GM12891 (cell line): Measurements from ENCODE around the gene KLRC4.
A peak's percentile ranks its signal among the peaks of the same experiment; 100 is the strongest.
"Not testable (repeated sequence)": the region's sequence is repeated elsewhere in the genome, so short reads cannot be mapped to it uniquely, and the experiment has no call there.

Source experiments
- DNase-seq: peaks from one replicate; pipeline ENCODE4 v3.0.0; 2011; ENCODE audit warnings: low spot score; ENCODE audit not compliant: insufficient read length
- FAIRE-seq: peaks from 2 replicates; lab custom pipeline; 2011; peaks lifted over from hg19 to GRCh38; lab: Jason Lieb, UNC
- PAX5 ChIP-seq: IDR thresholded peaks from 2 replicates; pipeline ENCODE4 v1.6.1; 2011; ENCODE audit warnings: low read length, moderate library complexity, mild to moderate bottlenecking; ENCODE audit not compliant: insufficient read depth, severe bottlenecking
- POLR2A ChIP-seq: IDR thresholded peaks from 2 replicates; pipeline ENCODE4 v1.6.1; 2011; ENCODE audit warnings: low read depth, low read length, control low read depth
- POLR2AphosphoS5 ChIP-seq: IDR thresholded peaks from 2 replicates; pipeline ENCODE4 v1.6.1; 2011; ENCODE audit warnings: low read depth, low read length, control low read depth
- POU2F2 ChIP-seq: IDR thresholded peaks from 2 replicates; pipeline ENCODE4 v1.6.1; 2011; ENCODE audit warnings: low read depth, mild to moderate bottlenecking, control low read depth, low read length, moderate library complexity
- SPI1 ChIP-seq: IDR thresholded peaks from 2 replicates; pipeline ENCODE4 v1.6.1; 2011; ENCODE audit warnings: low read depth, low read length, control low read depth
- TAF1 ChIP-seq: IDR thresholded peaks from 2 replicates; pipeline ENCODE4 v1.6.1; 2011; ENCODE audit warnings: low read depth, low read length, control low read depth

Gene KLRC4

GRCh38 chr12:10374624-10375018 lies 34.9 kb downstream of the KLRC4 start:
- TF ChIP-seq PAX5 (no peak), POLR2AphosphoS5 (no peak)
- FAIRE-seq: no peak
- no peak for DNase-seq

GRCh38 chr12:10372559-10372958 lies 37.0 kb downstream of the KLRC4 start:
- TF ChIP-seq SPI1: no peak
- no peak for TF ChIP-seq TAF1
- TF ChIP-seq POLR2A: no peak
- TF ChIP-seq PAX5: no peak
- no peak for TF ChIP-seq POU2F2
- TF ChIP-seq POLR2AphosphoS5: no peak
- no peak for FAIRE-seq
- no peak for DNase-seq

DNA sequence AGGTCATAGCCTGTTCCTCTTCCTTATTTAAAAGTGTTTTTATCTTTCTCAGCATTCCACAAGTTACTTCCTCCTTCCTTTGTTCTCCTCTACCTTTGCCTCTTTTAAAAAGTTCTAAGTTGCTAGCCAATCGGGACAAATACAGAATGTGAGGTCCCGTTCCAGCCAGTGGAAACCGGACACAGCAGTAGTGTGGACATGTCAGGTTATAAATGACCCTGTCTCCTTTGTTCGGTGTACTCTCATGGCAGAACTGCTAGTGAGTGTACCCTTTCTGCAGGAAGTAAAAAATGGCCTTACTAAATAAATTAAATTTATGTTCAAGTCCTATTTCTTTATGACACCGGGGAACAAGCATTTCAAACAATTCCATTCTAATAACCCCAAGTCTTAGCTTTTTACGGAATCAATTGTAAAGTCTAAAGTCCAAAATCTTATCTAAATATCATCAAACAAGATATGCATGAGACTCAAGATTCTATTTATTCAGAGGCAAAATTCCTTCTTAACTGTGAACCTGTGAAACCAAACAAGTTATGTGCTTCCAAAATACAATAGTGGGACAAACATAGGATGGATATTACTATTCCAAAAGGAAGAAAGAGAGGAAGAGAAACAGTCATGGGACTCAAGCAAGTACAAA lies 37.5 kb downstream of the KLRC4 start:
- FAIRE-seq, DNase-seq: not testable (repeated sequence)

GRCh38 chr12:10369557-10370415 lies 39.8 kb downstream of the KLRC4 start:
- DNase-seq: no peak
- FAIRE-seq: no peak
- TF ChIP-seq POU2F2 (no peak), TAF1 (no peak)

- TF ChIP-seq SPI1 (no peak), PAX5 (no peak), TAF1 (no peak), POU2F2 (no peak), POLR2AphosphoS5 (no peak), POLR2A (no peak)
- DNase-seq: no peak
- FAIRE-seq: no peak
These were observed 41.1 kb downstream of the KLRC4 start for GRCh38 chr12:10368206-10369171.

GRCh38 chr12:10367714-10368113 lies 41.8 kb downstream of the KLRC4 start:
- DNase-seq, FAIRE-seq: not testable (repeated sequence)

- TF ChIP-seq POLR2A (no peak), POLR2AphosphoS5 (no peak), POU2F2 (no peak), SPI1 (no peak), PAX5 (no peak), TAF1 (no peak)
- FAIRE-seq (no peak), DNase-seq (no peak)
These were observed 42.7 kb downstream of the KLRC4 start for GRCh38 chr12:10366875-10367274.

DNA sequence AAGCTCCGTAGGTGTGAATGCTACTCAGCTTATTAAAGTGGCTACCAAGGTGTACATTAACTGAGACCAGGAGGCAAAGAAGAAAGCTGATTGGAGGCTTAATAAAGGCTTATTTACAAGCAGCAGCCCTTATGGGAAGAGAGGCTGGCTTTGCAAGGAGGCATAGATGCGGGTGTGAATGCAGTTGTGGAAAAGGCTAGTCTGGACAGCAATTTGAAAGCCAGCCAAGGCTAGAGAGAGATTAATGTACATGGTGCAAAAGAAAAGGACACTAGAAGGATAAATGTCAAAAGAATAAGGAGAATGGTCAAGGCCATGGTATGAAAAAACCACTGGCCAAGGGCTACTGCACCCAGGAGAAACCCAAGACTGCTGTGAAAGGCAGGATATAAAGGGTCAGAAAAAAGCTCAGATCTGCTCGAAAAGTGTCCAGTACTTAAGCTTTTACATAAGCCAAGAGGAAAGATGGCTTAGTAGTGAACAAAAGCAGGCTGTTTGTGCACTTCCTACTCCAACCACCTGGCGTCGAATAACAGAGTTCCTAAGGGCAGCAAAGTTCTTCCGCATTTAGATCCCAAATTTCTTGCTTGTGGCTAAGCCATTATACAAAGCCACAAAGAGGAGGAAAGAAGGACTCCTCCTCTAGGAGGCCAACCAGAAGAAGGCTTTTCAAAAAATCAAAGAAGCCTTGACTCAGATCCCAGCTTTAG lies 43.7 kb downstream of the KLRC4 start:
- no peak for TF ChIP-seq TAF1
- TF ChIP-seq POLR2A: no peak
- TF ChIP-seq PAX5: no peak
- 0 out of 2 replicates have a peak, but pooled peaks have one; percentile 12 for TF ChIP-seq SPI1
- DNase-seq: no peak
- FAIRE-seq: no peak

DNA sequence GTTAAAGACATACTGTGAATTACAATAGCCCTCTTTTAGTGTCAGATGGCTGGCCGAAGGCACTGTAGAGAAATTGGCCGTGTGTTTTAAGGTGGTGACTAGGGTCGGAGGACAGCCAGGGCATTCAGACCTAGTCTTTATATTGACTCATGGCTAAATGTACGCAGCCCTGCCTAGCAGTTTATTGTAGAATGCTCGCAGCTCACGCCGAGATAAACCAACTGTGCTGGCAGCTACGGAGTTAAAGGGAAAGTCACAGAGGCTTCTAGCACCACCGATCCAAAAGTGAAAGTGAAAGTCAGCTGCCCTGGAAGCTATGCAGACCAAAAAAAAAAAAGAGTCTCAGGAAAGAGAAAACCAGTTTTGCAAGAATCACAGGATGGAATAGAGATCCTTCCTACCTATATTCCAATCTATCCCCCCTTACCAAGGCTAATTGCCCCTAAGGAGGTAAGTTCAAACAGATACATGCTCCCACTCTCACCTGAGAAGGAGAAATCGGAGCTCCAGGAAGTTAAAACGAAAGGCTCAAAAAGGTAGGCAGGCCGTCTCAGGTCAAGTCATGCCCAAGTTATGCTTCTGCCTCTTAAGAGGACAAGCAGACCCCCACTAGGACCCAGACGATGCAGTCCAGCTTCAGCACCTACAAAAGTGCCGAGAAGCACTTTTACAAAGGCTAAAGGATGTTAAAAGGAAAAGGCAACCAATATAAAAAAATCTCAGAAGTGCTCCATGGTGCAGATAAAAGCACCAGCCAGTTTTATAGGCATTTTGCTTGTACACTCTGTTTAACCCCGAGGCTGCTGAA lies 44.5 kb downstream of the KLRC4 start:
- DNase-seq: no peak
- no peak for FAIRE-seq
- TF ChIP-seq POLR2AphosphoS5 (no peak), POLR2A (0 out of 2 replicates have a peak, but pooled peaks have one; percentile 10), TAF1 (peak; percentile 37; the same call in 1 of the 2 replicates), SPI1 (no peak)
